Vein endothelial cell (primary cell): ENCODE results near the gene WDR4. TPM values are rescaled to one million over a fixed set of nuclear protein-coding genes. Genes with fewer than 3 reads are reported as not detected.

Experiments used
- total RNA-seq: library from RNA; depleted of rRNA; stranded (reverse); fragments of >200 nt; gene quantifications from 2 replicates; pipeline ENCODE4 v1.2.3, GENCODE V29; 2012

Gene WDR4, protein sequence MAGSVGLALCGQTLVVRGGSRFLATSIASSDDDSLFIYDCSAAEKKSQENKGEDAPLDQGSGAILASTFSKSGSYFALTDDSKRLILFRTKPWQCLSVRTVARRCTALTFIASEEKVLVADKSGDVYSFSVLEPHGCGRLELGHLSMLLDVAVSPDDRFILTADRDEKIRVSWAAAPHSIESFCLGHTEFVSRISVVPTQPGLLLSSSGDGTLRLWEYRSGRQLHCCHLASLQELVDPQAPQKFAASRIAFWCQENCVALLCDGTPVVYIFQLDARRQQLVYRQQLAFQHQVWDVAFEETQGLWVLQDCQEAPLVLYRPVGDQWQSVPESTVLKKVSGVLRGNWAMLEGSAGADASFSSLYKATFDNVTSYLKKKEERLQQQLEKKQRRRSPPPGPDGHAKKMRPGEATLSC
- total RNA-seq: 18.3 TPM in 2 replicates

DNA sequence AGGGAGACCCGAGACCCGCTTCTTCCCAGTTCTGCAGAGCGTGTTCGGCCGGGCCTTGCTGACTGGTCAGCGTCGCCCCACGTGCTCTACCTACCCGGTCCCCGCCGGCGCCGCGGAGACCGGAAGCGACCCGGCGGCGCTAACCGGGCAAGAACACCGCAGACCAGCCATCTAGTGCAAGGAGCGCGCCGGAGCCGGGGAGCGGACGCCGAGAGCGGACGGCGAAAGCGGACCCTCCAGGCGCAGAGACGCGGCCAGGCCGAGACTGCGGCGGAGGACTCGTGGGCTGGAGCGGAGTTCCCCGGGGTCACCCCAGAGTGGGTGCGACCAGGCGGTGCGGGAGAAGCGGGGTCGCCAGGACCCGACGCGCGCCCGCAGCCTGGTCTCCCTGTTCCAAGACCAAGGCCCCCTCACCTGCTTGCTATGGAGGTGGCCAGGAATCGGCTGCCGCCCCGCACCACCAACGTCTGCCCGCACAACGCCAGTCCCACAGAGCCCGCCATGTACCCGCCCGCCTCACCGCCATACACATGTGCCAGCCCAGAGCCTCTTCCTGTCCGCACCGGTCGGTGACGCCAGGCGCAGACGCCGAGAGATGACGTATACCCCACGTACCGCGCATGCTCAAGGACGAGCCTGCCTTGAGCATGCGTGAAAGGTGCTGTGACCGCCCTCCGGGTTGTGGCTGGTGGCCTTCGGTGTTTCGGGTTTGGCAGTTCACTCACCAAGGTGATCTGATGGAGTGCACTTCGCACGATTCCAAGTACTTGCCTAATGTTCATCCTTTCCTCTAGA lies at the start of gene WDR4:
TSS of gene WDR4 (minus strand) at position 547 of the 795 bp plus-strand sequence. CDS start at position 503, 44 bp downstream.

DNA sequence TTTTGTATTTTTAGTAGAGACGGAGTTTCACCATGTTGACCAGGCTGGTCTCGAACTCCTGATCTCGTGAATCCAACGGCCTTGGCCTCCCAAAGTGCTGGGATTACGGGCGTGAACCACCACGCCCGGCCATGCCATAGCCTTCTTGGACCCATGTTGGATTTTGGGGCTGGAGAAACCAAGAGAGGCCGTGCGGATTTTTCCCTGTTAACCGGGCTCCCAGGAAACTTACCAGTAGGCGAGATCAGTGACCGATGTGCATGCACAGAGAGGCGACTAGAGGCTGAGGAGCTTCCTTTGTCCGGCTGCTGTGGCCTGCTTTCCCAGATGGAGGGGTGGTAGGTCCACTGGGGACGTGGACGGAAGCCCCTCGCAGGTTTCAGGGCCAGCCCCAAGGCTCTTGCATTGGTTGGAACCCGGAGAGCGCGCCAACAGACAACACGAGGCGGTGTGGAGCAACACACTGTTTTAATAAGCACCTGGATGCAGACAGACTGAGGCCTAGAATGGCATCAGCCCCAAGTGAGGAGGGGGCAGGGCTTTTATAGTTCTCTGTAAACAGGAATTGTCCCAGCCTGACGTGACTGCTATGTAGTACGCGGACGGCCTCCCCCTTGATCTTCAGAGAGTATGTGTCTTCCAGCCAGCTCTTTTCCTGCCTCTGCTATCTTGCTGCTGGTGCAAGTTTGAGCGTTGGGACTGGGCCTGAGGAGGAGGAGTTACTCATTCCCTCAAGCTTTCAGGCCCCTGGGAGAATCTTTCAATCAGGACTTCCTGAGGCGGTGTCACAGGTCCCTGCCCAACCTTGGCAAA lies 46.0 kb upstream of the WDR4 start, which contains the start of gene ERVH48-1:
TSS of gene ERVH48-1 (minus strand) at position 517 of the 813 bp plus-strand sequence. CDS start 6,624 bp downstream, outside the sequence.

DNA sequence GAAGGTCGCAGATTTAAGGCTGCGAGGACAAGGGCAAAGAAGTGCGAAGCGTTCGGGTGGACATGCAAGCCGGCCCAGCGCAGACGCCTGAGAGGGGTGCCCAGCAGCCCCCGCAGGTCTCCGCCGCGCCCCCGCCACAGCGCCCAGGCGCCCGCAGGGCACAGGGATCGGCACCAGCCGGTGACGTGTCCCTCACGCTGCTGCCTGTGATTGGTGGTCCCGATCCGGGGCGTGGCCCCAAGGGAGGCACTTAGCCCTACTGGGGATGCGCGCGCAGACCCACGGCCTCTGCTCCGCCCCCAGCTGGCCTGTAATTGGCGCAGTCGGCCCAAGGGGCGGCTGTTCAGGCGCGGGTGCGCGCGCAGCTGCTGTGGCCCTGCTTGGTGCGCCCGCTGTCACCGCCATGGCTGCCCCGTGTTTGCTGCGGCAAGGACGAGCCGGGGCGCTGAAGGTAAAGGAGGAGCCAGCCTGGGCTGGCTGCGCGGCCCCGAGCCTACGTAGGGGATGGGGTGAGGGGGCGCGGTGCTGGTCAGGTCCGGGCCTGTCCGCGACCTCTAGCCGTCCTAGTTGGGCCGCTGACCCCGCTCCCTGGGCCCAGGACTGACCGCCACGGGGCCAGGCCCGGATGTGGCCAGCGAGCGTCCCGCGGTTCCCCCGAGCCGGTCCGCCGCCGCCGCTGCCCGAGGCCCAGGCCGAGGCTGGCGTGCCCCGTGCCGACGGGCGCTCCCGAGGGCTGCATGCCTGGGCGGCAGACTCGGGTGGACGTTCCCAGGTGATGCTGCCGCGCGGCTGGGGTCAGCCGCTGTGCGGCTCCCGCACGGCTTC lies 13.8 kb upstream of the WDR4 start, which contains the start of gene NDUFV3:
TSS of gene NDUFV3 (plus strand) at position 379 of the 825 bp plus-strand sequence. CDS start at position 404, 25 bp downstream.

Other genes with a start within 250 kb of the WDR4 start
- gene PDE9A, start 225.9 kb downstream of the WDR4 start, total RNA-seq: 0.96 and 1.6 TPM in 2 replicates
- 73.5 and 75.1 TPM in 2 replicates for gene NDUFV3, start 13.8 kb upstream of the WDR4 start, total RNA-seq
- not detected in 2 replicates for gene ERVH48-1, start 46.1 kb upstream of the WDR4 start, total RNA-seq
- 11.1 and 14.5 TPM in 2 replicates for gene PKNOX1, start 95.0 kb upstream of the WDR4 start, total RNA-seq
- 13.7 and 18.0 TPM in 2 replicates for gene CBS, start 196.3 kb upstream of the WDR4 start, total RNA-seq
- 38.9 and 56.7 TPM in 2 replicates for gene U2AF1, start 228.0 kb upstream of the WDR4 start, total RNA-seq